ENCODE measurements around the gene G3BP2.

DNA sequence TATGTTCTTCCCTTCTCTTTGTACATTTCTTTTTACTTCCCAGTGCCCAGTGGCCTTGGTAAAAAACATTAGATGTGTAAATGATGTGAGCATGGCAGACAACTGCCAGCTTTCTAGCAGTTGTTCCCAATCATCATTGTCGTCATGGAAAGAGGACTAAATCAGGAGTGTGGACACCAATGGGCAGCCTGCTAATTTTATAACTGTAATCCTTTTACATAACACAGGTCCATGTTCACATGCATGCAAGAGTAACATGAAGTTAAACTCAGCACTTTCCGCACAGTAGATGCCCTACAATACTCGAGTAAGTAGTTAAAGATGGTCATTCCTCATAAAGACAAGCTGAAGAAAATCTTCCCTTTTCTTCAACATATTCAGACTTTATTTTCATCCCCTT lies 23.4 kb upstream of the G3BP2 start:
- TF ChIP-seq, protein P1, sequence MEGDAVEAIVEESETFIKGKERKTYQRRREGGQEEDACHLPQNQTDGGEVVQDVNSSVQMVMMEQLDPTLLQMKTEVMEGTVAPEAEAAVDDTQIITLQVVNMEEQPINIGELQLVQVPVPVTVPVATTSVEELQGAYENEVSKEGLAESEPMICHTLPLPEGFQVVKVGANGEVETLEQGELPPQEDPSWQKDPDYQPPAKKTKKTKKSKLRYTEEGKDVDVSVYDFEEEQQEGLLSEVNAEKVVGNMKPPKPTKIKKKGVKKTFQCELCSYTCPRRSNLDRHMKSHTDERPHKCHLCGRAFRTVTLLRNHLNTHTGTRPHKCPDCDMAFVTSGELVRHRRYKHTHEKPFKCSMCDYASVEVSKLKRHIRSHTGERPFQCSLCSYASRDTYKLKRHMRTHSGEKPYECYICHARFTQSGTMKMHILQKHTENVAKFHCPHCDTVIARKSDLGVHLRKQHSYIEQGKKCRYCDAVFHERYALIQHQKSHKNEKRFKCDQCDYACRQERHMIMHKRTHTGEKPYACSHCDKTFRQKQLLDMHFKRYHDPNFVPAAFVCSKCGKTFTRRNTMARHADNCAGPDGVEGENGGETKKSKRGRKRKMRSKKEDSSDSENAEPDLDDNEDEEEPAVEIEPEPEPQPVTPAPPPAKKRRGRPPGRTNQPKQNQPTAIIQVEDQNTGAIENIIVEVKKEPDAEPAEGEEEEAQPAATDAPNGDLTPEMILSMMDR (IDR thresholded peaks at IDR 0.05): no peak
- TF ChIP-seq POLR2AphosphoS5 (IDR thresholded peaks at IDR 0.05; ENCODE audit: low read depth, low read length) (no peak), SIN3A (IDR thresholded peaks at IDR 0.05; ENCODE audit: borderline replicate concordance, insufficient read depth, low read depth, low read length) (no peak)
- TF ChIP-seq, protein P2, sequence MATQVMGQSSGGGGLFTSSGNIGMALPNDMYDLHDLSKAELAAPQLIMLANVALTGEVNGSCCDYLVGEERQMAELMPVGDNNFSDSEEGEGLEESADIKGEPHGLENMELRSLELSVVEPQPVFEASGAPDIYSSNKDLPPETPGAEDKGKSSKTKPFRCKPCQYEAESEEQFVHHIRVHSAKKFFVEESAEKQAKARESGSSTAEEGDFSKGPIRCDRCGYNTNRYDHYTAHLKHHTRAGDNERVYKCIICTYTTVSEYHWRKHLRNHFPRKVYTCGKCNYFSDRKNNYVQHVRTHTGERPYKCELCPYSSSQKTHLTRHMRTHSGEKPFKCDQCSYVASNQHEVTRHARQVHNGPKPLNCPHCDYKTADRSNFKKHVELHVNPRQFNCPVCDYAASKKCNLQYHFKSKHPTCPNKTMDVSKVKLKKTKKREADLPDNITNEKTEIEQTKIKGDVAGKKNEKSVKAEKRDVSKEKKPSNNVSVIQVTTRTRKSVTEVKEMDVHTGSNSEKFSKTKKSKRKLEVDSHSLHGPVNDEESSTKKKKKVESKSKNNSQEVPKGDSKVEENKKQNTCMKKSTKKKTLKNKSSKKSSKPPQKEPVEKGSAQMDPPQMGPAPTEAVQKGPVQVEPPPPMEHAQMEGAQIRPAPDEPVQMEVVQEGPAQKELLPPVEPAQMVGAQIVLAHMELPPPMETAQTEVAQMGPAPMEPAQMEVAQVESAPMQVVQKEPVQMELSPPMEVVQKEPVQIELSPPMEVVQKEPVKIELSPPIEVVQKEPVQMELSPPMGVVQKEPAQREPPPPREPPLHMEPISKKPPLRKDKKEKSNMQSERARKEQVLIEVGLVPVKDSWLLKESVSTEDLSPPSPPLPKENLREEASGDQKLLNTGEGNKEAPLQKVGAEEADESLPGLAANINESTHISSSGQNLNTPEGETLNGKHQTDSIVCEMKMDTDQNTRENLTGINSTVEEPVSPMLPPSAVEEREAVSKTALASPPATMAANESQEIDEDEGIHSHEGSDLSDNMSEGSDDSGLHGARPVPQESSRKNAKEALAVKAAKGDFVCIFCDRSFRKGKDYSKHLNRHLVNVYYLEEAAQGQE (IDR thresholded peaks at IDR 0.05; ENCODE audit: insufficient read depth in 1 of 2, low read depth in 2 of 2, low read length in 1 of 2): no peak

Data from Panc1 (cell line).